K562 (cell line): ENCODE results near the gene ARHGAP15. TPM values are rescaled to one million over a fixed set of nuclear protein-coding genes. Genes with fewer than 3 reads are reported as not detected.

ENCODE experiments used
- ATAC-seq: fragments of 200-7000 bp; cut with Tn5 transposase; 3 replicates; pipeline ENCODE4 v1.9.1; 2020; ENCODE audit warnings: moderate library complexity
- BruUV-seq: library from RNA; stranded (reverse); fragments of 400-500 nt; replicated peaks from 2 replicates; lab custom pipeline; 2021; lab: Mats Ljungman, UMichigan
- CTCF ChIA-PET: fragments of 300-600 bp; formaldehyde crosslinking; extraction: SDS; loops from one replicate; lab custom pipeline; 2021; ENCODE audit warnings: low intra/inter-chr PET ratio; lab: Yijun Ruan, JAX
- POLR2A ChIA-PET: fragments of 300-600, 350-650 bp; sonication (Branson Sonifier 250); formaldehyde crosslinking; extraction: SDS; loops from one replicate; lab custom pipeline; 2021; ENCODE audit warnings: antibody characterized with exemption, inconsistent platforms; lab: Yijun Ruan, JAX
- DNase-seq, 4 experiments: peaks; one replicate each; pipeline versions ENCODE4 v3.0.0 to v3.0.0-alpha.2; 2011 to 2018; ENCODE audit warnings: low spot score in 3 of 4, mixed read lengths in 3 of 4; ENCODE audit errors: extremely low read depth in 1 of 4
- FAIRE-seq: peaks from 2 replicates; lab custom pipeline; 2011; peaks lifted over from hg19 to GRCh38; lab: Jason Lieb, UNC
- H2AFZ ChIP-seq: 2 replicates; pipeline ENCODE4 v1.6.0; 2011; ENCODE audit warnings: low read depth, low read length, control low read depth, inconsistent platforms
- H3K27ac ChIP-seq: fragments of 200-600 bp; 3 replicates; pipeline ENCODE4 v1.8.0; 2011; ENCODE audit warnings: low read depth, mild to moderate bottlenecking, control low read depth, inconsistent platforms, low read length, moderate library complexity, mixed read lengths; ENCODE audit errors: extremely low read depth
- H3K27me3 ChIP-seq, 2 experiments: fragments of 300-600 bp in 1 of 2; 2 replicates in 1 of 2; 3 replicates in 1 of 2; pipeline versions ENCODE4 v1.6.0 to v1.8.0; 2011; ENCODE audit warnings: inconsistent platforms in 2 of 2, low read length in 2 of 2, mild to moderate bottlenecking in 1 of 2, mixed read lengths in 1 of 2, moderate library complexity in 1 of 2; ENCODE audit not compliant: control insufficient read depth in 2 of 2, insufficient read depth in 2 of 2
- H3K36me3 ChIP-seq: fragments of 300-600 bp; 3 replicates; pipeline ENCODE4 v1.8.0; 2011; ENCODE audit warnings: mild to moderate bottlenecking, low read length, inconsistent platforms; ENCODE audit not compliant: control insufficient read depth, insufficient read depth
- H3K4me1 ChIP-seq, 2 experiments: fragments of 200-600 bp in 1 of 2; replicated peaks in 1 of 2; 2 replicates in 1 of 2; 3 replicates in 1 of 2; pipeline versions ENCODE4 v1.5.1 to v1.8.0; 2011; ENCODE audit warnings: inconsistent platforms in 2 of 2, low read length in 2 of 2, mild to moderate bottlenecking in 1 of 2, mixed read lengths in 1 of 2, moderate library complexity in 1 of 2; ENCODE audit not compliant: control insufficient read depth in 2 of 2, insufficient read depth in 2 of 2
- H3K4me2 ChIP-seq: 2 replicates; pipeline ENCODE4 v1.6.1; 2011; ENCODE audit warnings: low read length, control low read depth, inconsistent platforms, mixed read lengths; ENCODE audit not compliant: insufficient read depth
- H3K4me3 ChIP-seq: fragments of 200-600 bp; sonication (generic), shearing (Covaris generic); 2 replicates; pipeline ENCODE4 v1.5.1; 2016; ENCODE audit warnings: control low read depth, inconsistent platforms
- H3K79me2 ChIP-seq: fragments of 200-600 bp; 3 replicates; pipeline ENCODE4 v1.8.0; 2011; ENCODE audit warnings: low read length, inconsistent platforms; ENCODE audit not compliant: control insufficient read depth, insufficient read depth
- H3K9ac ChIP-seq, 2 experiments: 2 replicates each; pipeline versions ENCODE4 v1.6.0 to v1.6.1; 2011; ENCODE audit warnings: low read depth in 2 of 2, low read length in 2 of 2, control low read depth in 1 of 2, inconsistent platforms in 1 of 2, mild to moderate bottlenecking in 1 of 2, mixed read lengths in 1 of 2; ENCODE audit not compliant: insufficient read depth in 1 of 2
- H3K9me1 ChIP-seq: one replicate; pipeline ENCODE4 v1.6.0; 2011; ENCODE audit warnings: inconsistent platforms, mild to moderate bottlenecking, low read length, moderate library complexity; ENCODE audit not compliant: control insufficient read depth, insufficient read depth
- H3K9me3 ChIP-seq: replicated peaks from 2 replicates; pipeline ENCODE4 v1.5.1; 2011; ENCODE audit warnings: low read depth, low read length, inconsistent platforms; ENCODE audit not compliant: control insufficient read depth, insufficient read depth
- H4K20me1 ChIP-seq: replicated peaks from 2 replicates; pipeline ENCODE4 v1.6.1; 2011; ENCODE audit warnings: low read length, inconsistent platforms, mixed read lengths; ENCODE audit not compliant: control insufficient read depth, insufficient read depth
- ATF4 ChIP-seq: fragments of 450-650 bp; formaldehyde crosslinking; IDR thresholded peaks from 2 replicates; pipeline ENCODE4 v1.4.0; 2022; ENCODE audit warnings: mild to moderate bottlenecking, moderate library complexity
- ETV5 ChIP-seq: sonication (generic); formaldehyde crosslinking; IDR thresholded peaks from 2 replicates; pipeline ENCODE4 v1.4.0; 2020; ENCODE audit warnings: low read depth, mild to moderate bottlenecking, missing genetic modification reagents
- NR2F6 ChIP-seq: fragments of 450-650 bp; formaldehyde crosslinking; IDR thresholded peaks from 2 replicates; pipeline ENCODE4 v1.4.0; 2020; ENCODE audit warnings: mild to moderate bottlenecking
- RAD51 ChIP-seq: fragments of 450-650 bp; IDR thresholded peaks from 2 replicates; pipeline ENCODE4 v1.7.1; 2016; ENCODE audit warnings: low read depth, mild to moderate bottlenecking, borderline replicate concordance
- RBBP5 ChIP-seq: fragments of 200-600 bp; sonication (generic); IDR thresholded peaks from 2 replicates; pipeline ENCODE4 v1.6.1; 2012; ENCODE audit warnings: borderline replicate concordance, mild to moderate bottlenecking, low read length, control low read depth, inconsistent platforms; ENCODE audit not compliant: insufficient read depth, poor library complexity, severe bottlenecking
- SRSF7 ChIP-seq: fragments of 200-400 bp; formaldehyde crosslinking; optimal IDR thresholded peaks from 2 replicates; pipeline ENCODE3; 2017; ENCODE audit warnings: mild to moderate bottlenecking, low read depth, low read length
- U2AF2 ChIP-seq: fragments of 200-400 bp; formaldehyde crosslinking; optimal IDR thresholded peaks from 2 replicates; pipeline ENCODE3; 2017; ENCODE audit warnings: low read depth, mild to moderate bottlenecking, low read length
- YBX1 ChIP-seq: fragments of 450-650 bp; IDR thresholded peaks from 2 replicates; pipeline ENCODE4 v1.7.1; 2016; ENCODE audit warnings: mild to moderate bottlenecking
- ZNF217 ChIP-seq: sonication (generic); formaldehyde crosslinking; IDR thresholded peaks from 2 replicates; pipeline ENCODE4 v1.8.0; 2022; ENCODE audit warnings: mild to moderate bottlenecking, missing genetic modification reagents
- ZNF263 ChIP-seq: sonication (generic); formaldehyde crosslinking; IDR thresholded peaks from 2 replicates; pipeline ENCODE4 v1.8.0; 2022; ENCODE audit warnings: mild to moderate bottlenecking, missing genetic modification reagents, borderline replicate concordance
- ZNF551 ChIP-seq: fragments of 250-450 bp; sonication (Bioruptor Pico); IDR thresholded peaks from 2 replicates; pipeline ENCODE4 v1.5.0; 2021; ENCODE audit warnings: mild to moderate bottlenecking, moderate library complexity
- ZNF583 ChIP-seq: fragments of 250-450 bp; sonication (Bioruptor Pico); IDR thresholded peaks from 2 replicates; pipeline ENCODE4 v1.4.0; 2020
- in situ Hi-C: fragments of 300-500 bp; cut with MboI; formaldehyde crosslinking; loops from 4 replicates; pipeline ENCODE4 v1.15.0; 2018; ENCODE audit warnings: inconsistent platforms, mixed read lengths
- intact Hi-C: fragments of 100-400 bp; cut with micrococcal nuclease; formaldehyde crosslinking; loops from 2 replicates; pipeline ENCODE4 v1.14.2; 2022
- polyA plus RNA-seq, 8 experiments: library from polyadenylated mRNA; depleted of rRNA in 4 of 8; stranded (reverse) in 5 of 8; unstranded in 3 of 8; fragments of >200 nt; fragmentation: Nextera tagmentation in 2 of 8; fragmentation: Illumina TruSeq in 1 of 8; extraction: Ambion mirVana in 2 of 8; extraction: Trizol in 1 of 8; gene quantifications; 2 replicates each; pipeline versions ENCODE4 v1.2.1 to v1.2.3, GENCODE V29; 2011 to 2014; ENCODE audit warnings: inconsistent platforms in 1 of 8, missing spikeins in 1 of 8
- total RNA-seq, 7 experiments: library from RNA; depleted of rRNA in 6 of 7; stranded (reverse); fragments of >200 nt in 6 of 7; fragmentation: Illumina TruSeq in 2 of 7; extraction: Trizol in 2 of 7; gene quantifications; 2 replicates each; pipeline versions ENCODE4 v1.2.1 to v1.2.3, GENCODE V29; 2011 to 2021; ENCODE audit warnings: low replicate concordance in 1 of 7

Gene ARHGAP15
- total and polyA plus RNA-seq, 9 of the 15 experiments (the other 6 are each of a cell fraction or from before 2014, with no cell fraction given): 1.5 to 17.9 (median 7.9) TPM

GRCh38 chr2:143463719-143464118 lies 334.5 kb downstream of the ARHGAP15 start:
- no peak for DNase-seq
- FAIRE-seq: no peak
- Histone ChIP-seq H4K20me1 (no peaks in the 10 kb centered on the region), H3K4me2 (no peak overlapping the region), H3K4me3 (no peak overlapping the region), H2AFZ (no peak overlapping the region)
- intact Hi-C loops: no loop called here
- no peak for ATAC-seq
- TF ChIP-seq ZNF217 (CRISPR knock-in tag) (no peak), ATF4 (CRISPR knock-in tag) (no peak), ETV5 (CRISPR knock-in tag) (no peak), ZNF263 (CRISPR knock-in tag) (no peak), ZNF583 (CRISPR knock-in tag) (no peak), ZNF551 (CRISPR knock-in tag) (no peak), U2AF2 (no peak), RBBP5 (no peak), RAD51 (no peak), SRSF7 (no peak), NR2F6 (CRISPR knock-in tag) (no peak), YBX1 (no peak)
- TF ChIP-seq, all 486 proteins: peak for 0
- Histone ChIP-seq H3K9me1 (no peaks in the 10 kb centered on the region), H3K4me1 (no peaks in the 10 kb centered on the region), H3K27ac (no peak overlapping the region), H3K36me3 (no peaks in the 10 kb centered on the region), H3K27me3 (no peaks in the 10 kb centered on the region), H3K9ac (no peak overlapping the region), H3K79me2 (no peaks in the 10 kb centered on the region), H3K9me3 (no peaks in the 10 kb centered on the region)
- POLR2A ChIA-PET: interaction anchor here (0.7 kb wide), 1 partner anchor 16 kb away, joined by 3 read pairs; no protein-coding TSS in a partner anchor
- BruUV-seq: no TSS peak
- CTCF ChIA-PET: no interaction called here
- in situ Hi-C loops: no loop called here
